Measurements from ENCODE around the gene GPR37L1. TPM values are rescaled to one million over a fixed set of nuclear protein-coding genes. Genes with fewer than 3 reads are reported as not detected.

The GPR37L1 gene, protein sequence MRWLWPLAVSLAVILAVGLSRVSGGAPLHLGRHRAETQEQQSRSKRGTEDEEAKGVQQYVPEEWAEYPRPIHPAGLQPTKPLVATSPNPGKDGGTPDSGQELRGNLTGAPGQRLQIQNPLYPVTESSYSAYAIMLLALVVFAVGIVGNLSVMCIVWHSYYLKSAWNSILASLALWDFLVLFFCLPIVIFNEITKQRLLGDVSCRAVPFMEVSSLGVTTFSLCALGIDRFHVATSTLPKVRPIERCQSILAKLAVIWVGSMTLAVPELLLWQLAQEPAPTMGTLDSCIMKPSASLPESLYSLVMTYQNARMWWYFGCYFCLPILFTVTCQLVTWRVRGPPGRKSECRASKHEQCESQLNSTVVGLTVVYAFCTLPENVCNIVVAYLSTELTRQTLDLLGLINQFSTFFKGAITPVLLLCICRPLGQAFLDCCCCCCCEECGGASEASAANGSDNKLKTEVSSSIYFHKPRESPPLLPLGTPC
- 0.01 TPM for polyA plus RNA-seq (2013, experiment 1 of 2)
- polyA plus RNA-seq (2013, experiment 2 of 2), result not detected

GRCh38 chr1:202122639-202123335 is at the start of gene GPR37L1:
Gene GPR37L1, plus strand, starts transcription at chr1:202122917. Its CDS starts 47 bp downstream, at chr1:202122964.
- Histone ChIP-seq H3K18ac (ENCODE audit: low read depth in 1 of 2, low read length in 2 of 2) (peak within 1 kb of the TSS in 1 of 2 experiments; percentile 28), H3K9me3 (ENCODE audit: control insufficient read depth, low read length) (no peaks in the 10 kb centered on the region), H4K91ac (ENCODE audit: low read length) (no peak within 1 kb of the TSS), H3K4ac (ENCODE audit: low read depth in 1 of 2, low read length in 2 of 2) (no peak within 1 kb of the TSS), H3K27ac (ENCODE audit: low read length, poor library complexity, severe bottlenecking) (no peak within 1 kb of the TSS), H3K36me3 (ENCODE audit: control insufficient read depth in 1 of 2, insufficient read depth in 2 of 2, low read depth in 1 of 2, low read length in 2 of 2) (no peaks in the 10 kb centered on the region), H3K27me3 (ENCODE audit: control insufficient read depth in 1 of 2, insufficient read depth in 1 of 2, low read length in 2 of 2) (peaks cover 9 to 47% of the 10 kb centered on the region in 2 experiments), H3K79me1 (replicated peaks; ENCODE audit: low read length, poor library complexity, severe bottlenecking) (no peaks in the 10 kb centered on the region), H4K8ac (ENCODE audit: low read length) (no peak within 1 kb of the TSS), H3K23ac (ENCODE audit: low read length in 2 of 2) (no peak within 1 kb of the TSS), H3K14ac (ENCODE audit: low read length in 2 of 2) (no peak within 1 kb of the TSS), H3K4me2 (ENCODE audit: low read length, poor library complexity, severe bottlenecking) (no peak within 1 kb of the TSS), H2BK120ac (ENCODE audit: low read depth, low read length) (no peak within 1 kb of the TSS), H2AK5ac (ENCODE audit: low read length, severe bottlenecking) (no peak within 1 kb of the TSS), H2BK12ac (ENCODE audit: low read length in 2 of 2) (peak within 1 kb of the TSS in 1 of 2 experiments; percentile 24), H2BK15ac (ENCODE audit: low read depth, poor library complexity, severe bottlenecking) (no peak within 1 kb of the TSS), H3K9ac (ENCODE audit: low read length) (peak within 1 kb of the TSS; percentile 17), H2BK5ac (ENCODE audit: low read depth, low read length, poor library complexity, severe bottlenecking) (no peak within 1 kb of the TSS), H3K4me3 (ENCODE audit: insufficient read depth in 1 of 2, low read depth in 1 of 2, low read length in 2 of 2) (no peak within 1 kb of the TSS), H2AFZ (ENCODE audit: low read depth, low read length) (peak within 1 kb of the TSS; percentile 48), H3K4me1 (ENCODE audit: control insufficient read depth, insufficient read depth, low read depth, low read length) (peaks cover 11% of the 10 kb centered on the region)
- WGBS, result 46% methylated on average over 19 of the region's 19 CpGs
- DNase-seq, result peak; percentile 81

DNA sequence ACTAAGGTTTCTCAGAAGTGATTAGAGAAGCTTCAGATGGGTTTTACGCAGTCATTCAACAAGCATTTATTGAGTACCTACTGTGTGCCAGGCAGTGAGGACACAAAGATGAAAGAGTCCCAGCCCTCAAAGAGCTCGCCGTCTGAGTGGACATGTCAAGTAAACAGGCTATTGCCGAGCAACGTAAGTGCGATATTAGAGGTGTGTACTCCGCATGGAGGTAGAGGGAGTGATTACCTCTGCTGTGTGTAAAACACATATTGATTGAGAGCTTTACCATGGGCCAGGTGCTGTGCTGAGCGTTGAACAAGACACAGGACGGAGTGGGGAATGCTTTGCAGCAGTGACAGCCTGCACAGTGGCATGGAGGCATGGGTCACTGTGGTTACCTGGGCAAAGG is 49.5 kb upstream of the GPR37L1 start:
- H2BK12ac ChIP-seq (ENCODE audit: low read length in 2 of 2), result no peak overlapping the region
- no peak overlapping the region for H2AK5ac ChIP-seq (ENCODE audit: low read length, severe bottlenecking)
- no peak overlapping the region for H3K9ac ChIP-seq (ENCODE audit: low read length)
- no peak overlapping the region for H4K91ac ChIP-seq (ENCODE audit: low read length)
- no peak overlapping the region for H3K18ac ChIP-seq (ENCODE audit: low read depth in 1 of 2, low read length in 2 of 2)
- DNase-seq, result no peak
- H3K4me1 ChIP-seq (ENCODE audit: control insufficient read depth, insufficient read depth, low read depth, low read length), result peaks cover 19% of the 10 kb centered on the region
- no peak overlapping the region for H3K4me3 ChIP-seq (ENCODE audit: insufficient read depth in 1 of 2, low read depth in 1 of 2, low read length in 2 of 2)
- no peak overlapping the region for H3K14ac ChIP-seq (ENCODE audit: low read length in 2 of 2)
- no peak overlapping the region for H2BK15ac ChIP-seq (ENCODE audit: low read depth, poor library complexity, severe bottlenecking)
- no peak overlapping the region for H3K23ac ChIP-seq (ENCODE audit: low read length in 2 of 2)
- 99% methylated on average over 9 of the region's 9 CpGs for WGBS
- H3K4me2 ChIP-seq (ENCODE audit: low read length, poor library complexity, severe bottlenecking), result no peak overlapping the region
- H2BK5ac ChIP-seq (ENCODE audit: low read depth, low read length, poor library complexity, severe bottlenecking), result no peak overlapping the region
- H3K27ac ChIP-seq (ENCODE audit: low read length, poor library complexity, severe bottlenecking), result no peak overlapping the region
- H3K36me3 ChIP-seq (ENCODE audit: control insufficient read depth in 1 of 2, insufficient read depth in 2 of 2, low read depth in 1 of 2, low read length in 2 of 2), result peaks cover 0 to 3% of the 10 kb centered on the region in 2 experiments
- no peak overlapping the region for H4K8ac ChIP-seq (ENCODE audit: low read length)
- no peaks in the 10 kb centered on the region for H3K9me3 ChIP-seq (ENCODE audit: control insufficient read depth, low read length)
- H3K79me1 ChIP-seq (replicated peaks; ENCODE audit: low read length, poor library complexity, severe bottlenecking), result no peaks in the 10 kb centered on the region
- no peak overlapping the region for H3K4ac ChIP-seq (ENCODE audit: low read depth in 1 of 2, low read length in 2 of 2)
- no peak overlapping the region for H2BK120ac ChIP-seq (ENCODE audit: low read depth, low read length)
- H2AFZ ChIP-seq (ENCODE audit: low read depth, low read length), result no peak overlapping the region
- no peaks in the 10 kb centered on the region for H3K27me3 ChIP-seq (ENCODE audit: control insufficient read depth in 1 of 2, insufficient read depth in 1 of 2, low read length in 2 of 2)

DNA sequence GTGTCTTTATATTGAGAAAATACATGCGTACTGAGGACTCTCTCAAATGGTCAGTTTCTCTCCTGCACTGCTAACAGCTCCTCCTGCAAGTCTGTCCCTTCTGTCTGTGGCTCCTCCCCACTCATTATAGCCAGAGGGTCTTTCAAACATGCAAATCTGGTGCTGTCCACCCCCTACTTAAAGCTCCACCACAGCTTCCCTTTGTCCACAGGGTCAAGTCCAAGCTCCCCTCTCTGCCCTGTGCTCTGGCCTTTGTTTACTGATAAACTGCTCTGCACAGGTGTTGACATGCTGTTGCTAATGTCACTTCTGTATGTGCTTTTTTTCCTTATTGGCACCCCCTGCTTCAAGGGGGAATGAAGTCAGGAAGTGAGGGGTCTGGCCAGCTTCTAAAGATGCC is 47.7 kb upstream of the GPR37L1 start:
- Histone ChIP-seq H3K9me3 (ENCODE audit: control insufficient read depth, low read length) (no peaks in the 10 kb centered on the region), H3K27ac (ENCODE audit: low read length, poor library complexity, severe bottlenecking) (no peak overlapping the region), H2BK12ac (ENCODE audit: low read length in 2 of 2) (peak overlapping the region; percentile 38 to 94), H3K79me1 (replicated peaks; ENCODE audit: low read length, poor library complexity, severe bottlenecking) (no peaks in the 10 kb centered on the region), H3K4ac (ENCODE audit: low read depth in 1 of 2, low read length in 2 of 2) (no peak overlapping the region), H4K8ac (ENCODE audit: low read length) (no peak overlapping the region), H3K4me1 (ENCODE audit: control insufficient read depth, insufficient read depth, low read depth, low read length) (peaks cover 17% of the 10 kb centered on the region), H3K18ac (ENCODE audit: low read depth in 1 of 2, low read length in 2 of 2) (peak overlapping the region; percentile 4 to 88), H2BK120ac (ENCODE audit: low read depth, low read length) (no peak overlapping the region), H3K4me2 (ENCODE audit: low read length, poor library complexity, severe bottlenecking) (no peak overlapping the region), H4K91ac (ENCODE audit: low read length) (peak overlapping the region; percentile 83), H3K4me3 (ENCODE audit: insufficient read depth in 1 of 2, low read depth in 1 of 2, low read length in 2 of 2) (no peak overlapping the region), H3K23ac (ENCODE audit: low read length in 2 of 2) (no peak overlapping the region), H2BK15ac (ENCODE audit: low read depth, poor library complexity, severe bottlenecking) (no peak overlapping the region), H2AFZ (ENCODE audit: low read depth, low read length) (no peak overlapping the region), H3K9ac (ENCODE audit: low read length) (no peak overlapping the region), H3K36me3 (ENCODE audit: control insufficient read depth in 1 of 2, insufficient read depth in 2 of 2, low read depth in 1 of 2, low read length in 2 of 2) (peaks cover 0 to 3% of the 10 kb centered on the region in 2 experiments), H3K14ac (ENCODE audit: low read length in 2 of 2) (no peak overlapping the region), H2BK5ac (ENCODE audit: low read depth, low read length, poor library complexity, severe bottlenecking) (no peak overlapping the region), H3K27me3 (ENCODE audit: control insufficient read depth in 1 of 2, insufficient read depth in 1 of 2, low read length in 2 of 2) (no peaks in the 10 kb centered on the region), H2AK5ac (ENCODE audit: low read length, severe bottlenecking) (peak overlapping the region; percentile 95)
- no peak for DNase-seq
- WGBS, result 88% methylated on average over 1 of the region's 1 CpG

DNA sequence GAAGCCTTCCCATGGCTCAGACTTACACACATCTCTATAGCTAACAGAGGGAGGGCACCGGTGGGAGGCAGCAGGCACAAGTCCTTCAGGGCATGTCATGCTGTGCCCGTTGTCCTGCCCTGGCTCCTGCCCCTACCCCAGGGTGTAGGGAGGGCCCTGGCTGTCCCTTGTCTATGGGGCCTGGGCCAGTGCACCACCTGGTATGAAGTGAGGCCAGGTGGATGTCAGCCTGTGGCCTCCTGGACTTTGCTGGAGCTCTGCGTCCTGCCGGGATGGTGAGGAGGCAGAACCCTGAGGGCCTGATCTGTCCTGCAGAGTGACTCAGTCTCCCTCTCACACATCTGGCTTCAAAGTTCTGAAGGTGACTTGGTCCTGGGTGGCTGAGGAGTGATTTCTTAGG is 47.3 kb upstream of the GPR37L1 start:
- DNase-seq, result no peak
- Histone ChIP-seq H3K4ac (ENCODE audit: low read depth in 1 of 2, low read length in 2 of 2) (peak overlapping the region in 1 of 2 experiments; percentile 83), H3K27me3 (ENCODE audit: control insufficient read depth in 1 of 2, insufficient read depth in 1 of 2, low read length in 2 of 2) (no peaks in the 10 kb centered on the region), H4K8ac (ENCODE audit: low read length) (peak overlapping the region; percentile 12), H3K4me1 (ENCODE audit: control insufficient read depth, insufficient read depth, low read depth, low read length) (peaks cover 17% of the 10 kb centered on the region), H3K14ac (ENCODE audit: low read length in 2 of 2) (peak overlapping the region in 1 of 2 experiments; percentile 78), H3K9ac (ENCODE audit: low read length) (no peak overlapping the region), H2AK5ac (ENCODE audit: low read length, severe bottlenecking) (peak overlapping the region; percentile 95), H4K91ac (ENCODE audit: low read length) (peak overlapping the region; percentile 83), H2BK120ac (ENCODE audit: low read depth, low read length) (no peak overlapping the region), H3K23ac (ENCODE audit: low read length in 2 of 2) (no peak overlapping the region), H3K4me3 (ENCODE audit: insufficient read depth in 1 of 2, low read depth in 1 of 2, low read length in 2 of 2) (no peak overlapping the region), H3K18ac (ENCODE audit: low read depth in 1 of 2, low read length in 2 of 2) (peak overlapping the region; percentile 4 to 88), H3K36me3 (ENCODE audit: control insufficient read depth in 1 of 2, insufficient read depth in 2 of 2, low read depth in 1 of 2, low read length in 2 of 2) (peaks cover 0 to 3% of the 10 kb centered on the region in 2 experiments), H2AFZ (ENCODE audit: low read depth, low read length) (no peak overlapping the region), H2BK12ac (ENCODE audit: low read length in 2 of 2) (peak overlapping the region; percentile 38 to 94), H3K79me1 (replicated peaks; ENCODE audit: low read length, poor library complexity, severe bottlenecking) (no peaks in the 10 kb centered on the region), H2BK15ac (ENCODE audit: low read depth, poor library complexity, severe bottlenecking) (peak overlapping the region; percentile 26), H3K9me3 (ENCODE audit: control insufficient read depth, low read length) (no peaks in the 10 kb centered on the region), H2BK5ac (ENCODE audit: low read depth, low read length, poor library complexity, severe bottlenecking) (no peak overlapping the region), H3K27ac (ENCODE audit: low read length, poor library complexity, severe bottlenecking) (no peak overlapping the region), H3K4me2 (ENCODE audit: low read length, poor library complexity, severe bottlenecking) (no peak overlapping the region)
- WGBS, result 76% methylated on average over 3 of the region's 4 CpGs
